Mesodermal cell (in vitro differentiated cells): ENCODE data around the gene CGREF1.

Source experiments
- H3K27ac ChIP-seq: 2 replicates; pipeline ENCODE4 v1.7.0; 2013; ENCODE audit warnings: mild to moderate bottlenecking, low read depth, low read length, moderate library complexity; ENCODE audit not compliant: severe bottlenecking
- H3K36me3 ChIP-seq: 2 replicates; pipeline ENCODE4 v1.7.1; 2013; ENCODE audit warnings: mild to moderate bottlenecking, low read length, moderate library complexity; ENCODE audit not compliant: control insufficient read depth, insufficient read depth
- H3K4me1 ChIP-seq: one replicate; pipeline ENCODE4 v1.7.1; 2013; ENCODE audit warnings: mild to moderate bottlenecking, low read length; ENCODE audit not compliant: insufficient read depth, control insufficient read depth, poor library complexity, severe bottlenecking
- H3K4me3 ChIP-seq: 2 replicates; pipeline ENCODE4 v1.7.0; 2013; ENCODE audit warnings: low read length, control low read depth, mild to moderate bottlenecking; ENCODE audit not compliant: insufficient read depth, poor library complexity, severe bottlenecking; ENCODE audit errors: extremely low read depth
- H3K9me3 ChIP-seq: 2 replicates; pipeline ENCODE4 v1.7.1; 2013; ENCODE audit warnings: mild to moderate bottlenecking, low read length, moderate library complexity; ENCODE audit not compliant: control insufficient read depth
- WGBS, 2 experiments: methylation state at CpG; one replicate each; pipeline ENCODE4 v1.1.5; 2013; ENCODE audit warnings: missing lambda C conversion rate in 2 of 2; ENCODE audit not compliant: insufficient coverage in 2 of 2; 5-methylcytosine and 5-hydroxymethylcytosine counted together

Gene CGREF1

GRCh38 chr2:27086090-27086723 is 32.7 kb downstream of the CGREF1 start:
- Histone ChIP-seq H3K4me1 (peaks cover 11% of the 10 kb centered on the region), H3K27ac (peak overlapping the region; percentile 81), H3K9me3 (no peaks in the 10 kb centered on the region), H3K4me3 (peak overlapping the region; percentile 66), H3K36me3 (no peaks in the 10 kb centered on the region)
- 0% methylated on average over 45 to 66 of the region's 81 CpGs for WGBS, 2 experiments

GRCh38 chr2:27085673-27086089 is 33.2 kb downstream of the CGREF1 start:
- H3K4me1 ChIP-seq: peaks cover 11% of the 10 kb centered on the region
- H3K4me3 ChIP-seq: peak overlapping the region; percentile 66
- no peaks in the 10 kb centered on the region for H3K9me3 ChIP-seq
- H3K36me3 ChIP-seq: no peaks in the 10 kb centered on the region
- WGBS, 2 experiments: 2 to 6% methylated on average over 32 to 38 of the region's 38 CpGs
- peak overlapping the region; percentile 81 for H3K27ac ChIP-seq

- 53 to 55% methylated on average over 5 to 7 of the region's 10 CpGs for WGBS, 2 experiments
- Histone ChIP-seq H3K27ac (no peak overlapping the region), H3K9me3 (no peaks in the 10 kb centered on the region), H3K36me3 (no peaks in the 10 kb centered on the region), H3K4me3 (peak overlapping the region; percentile 66), H3K4me1 (peaks cover 11% of the 10 kb centered on the region)
Observed at GRCh38 chr2:27085062-27085672, 33.8 kb downstream of the CGREF1 start.

GRCh38 chr2:27084297-27085061 is 34.4 kb downstream of the CGREF1 start:
- WGBS, 2 experiments: 92% methylated on average over 3 to 4 of the region's 6 CpGs
- Histone ChIP-seq H3K27ac (no peak overlapping the region), H3K4me3 (no peak overlapping the region), H3K9me3 (no peaks in the 10 kb centered on the region), H3K36me3 (no peaks in the 10 kb centered on the region), H3K4me1 (peaks cover 11% of the 10 kb centered on the region)

GRCh38 chr2:27083410-27084296 is 35.3 kb downstream of the CGREF1 start:
- peaks cover 11% of the 10 kb centered on the region for H3K4me1 ChIP-seq
- no peak overlapping the region for H3K4me3 ChIP-seq
- WGBS, 2 experiments: 94 to 96% methylated on average over 11 to 20 of the region's 20 CpGs
- no peaks in the 10 kb centered on the region for H3K36me3 ChIP-seq
- no peaks in the 10 kb centered on the region for H3K9me3 ChIP-seq
- no peak overlapping the region for H3K27ac ChIP-seq

GRCh38 chr2:27082773-27083409 is 36.0 kb downstream of the CGREF1 start:
- Histone ChIP-seq H3K36me3 (no peaks in the 10 kb centered on the region), H3K4me1 (peaks cover 11% of the 10 kb centered on the region), H3K9me3 (no peaks in the 10 kb centered on the region), H3K4me3 (no peak overlapping the region), H3K27ac (no peak overlapping the region)
- 93 to 95% methylated on average over 21 to 27 of the region's 27 CpGs for WGBS, 2 experiments

- Histone ChIP-seq H3K27ac (no peak overlapping the region), H3K4me1 (peaks cover 11% of the 10 kb centered on the region), H3K36me3 (no peaks in the 10 kb centered on the region), H3K4me3 (no peak overlapping the region), H3K9me3 (no peaks in the 10 kb centered on the region)
- 94 to 98% methylated on average over 28 to 38 of the region's 38 CpGs for WGBS, 2 experiments
Observed at GRCh38 chr2:27081984-27082772, 36.8 kb downstream of the CGREF1 start.

GRCh38 chr2:27080603-27080936 is 38.4 kb downstream of the CGREF1 start:
- no peaks in the 10 kb centered on the region for H3K9me3 ChIP-seq
- WGBS, 2 experiments: 95 to 97% methylated on average over 14 of the region's 14 CpGs
- H3K4me3 ChIP-seq: no peak overlapping the region
- no peak overlapping the region for H3K27ac ChIP-seq
- peaks cover 10% of the 10 kb centered on the region for H3K4me1 ChIP-seq
- no peaks in the 10 kb centered on the region for H3K36me3 ChIP-seq

- 94 to 97% methylated on average over 6 to 7 of the region's 7 CpGs for WGBS, 2 experiments
- Histone ChIP-seq H3K4me3 (no peak overlapping the region), H3K9me3 (no peaks in the 10 kb centered on the region), H3K27ac (no peak overlapping the region), H3K36me3 (no peaks in the 10 kb centered on the region), H3K4me1 (peaks cover 6% of the 10 kb centered on the region)
Observed at GRCh38 chr2:27080140-27080469, 38.8 kb downstream of the CGREF1 start.
